C4-2B (cell line): ENCODE results near the gene FOXA1.
A peak's percentile ranks its signal among the peaks of the same experiment; 100 is the strongest.

ENCODE experiments used
- H3K27ac ChIP-seq: fragments of 450-650 bp; 2 replicates; pipeline ENCODE4 v1.5.1; 2017
- CTCF ChIP-seq: fragments of 450-650 bp; conservative IDR thresholded peaks from 2 replicates; pipeline ENCODE4 v1.5.1; 2017; ENCODE audit warnings: mild to moderate bottlenecking
- ZFX ChIP-seq: fragments of 450-650 bp; IDR thresholded peaks from 2 replicates; pipeline ENCODE4 v1.6.1; 2017

FOXA1 gene

DNA sequence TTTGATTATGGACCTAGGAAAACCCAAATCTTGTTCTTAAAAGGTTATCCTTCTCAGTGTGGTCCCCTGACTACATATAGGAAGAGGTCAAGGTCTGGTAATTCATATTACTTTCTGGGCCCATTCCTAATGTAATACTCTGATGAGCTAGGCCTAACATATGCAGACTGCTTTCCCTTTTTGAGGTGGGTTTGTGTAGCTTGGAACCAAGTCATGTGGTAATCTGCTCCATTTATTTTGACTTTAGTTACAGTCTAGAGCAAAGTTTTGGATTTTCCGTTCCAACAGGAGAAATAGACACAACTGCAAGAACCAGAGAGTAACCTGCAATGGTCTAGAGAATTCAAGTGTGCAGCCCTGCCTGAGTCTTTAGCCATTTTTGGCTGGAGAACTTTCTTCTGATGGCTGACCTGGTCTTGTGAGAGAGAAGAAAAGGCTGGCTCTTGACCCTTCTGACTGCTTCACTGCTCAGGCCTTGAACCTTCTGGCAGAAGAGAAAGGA, 22.9 kb upstream of the FOXA1 start:
- no peak overlapping the region for H3K27ac ChIP-seq

DNA sequence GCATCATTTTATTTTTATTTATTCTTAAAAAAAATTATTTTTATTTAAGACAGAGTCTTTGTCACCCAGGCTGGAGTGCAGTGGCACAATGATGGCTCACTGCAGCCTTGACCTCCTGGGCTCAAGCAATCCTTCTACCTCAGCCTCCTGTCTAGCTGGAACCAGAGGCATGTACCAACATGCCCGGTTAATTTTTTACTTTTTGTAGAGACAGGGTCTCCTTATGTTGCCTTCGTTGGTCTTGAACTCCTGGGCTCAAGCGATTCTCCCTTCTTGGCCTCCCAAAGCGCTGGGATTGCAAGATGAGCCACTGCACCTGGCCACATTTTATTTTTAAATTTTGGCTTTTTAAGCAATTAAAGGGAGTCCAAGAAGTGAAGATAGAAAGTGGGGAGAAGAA, 21.8 kb upstream of the FOXA1 start:
- no peak for TF ChIP-seq CTCF
- no peak for TF ChIP-seq ZFX
- H3K27ac ChIP-seq, result no peak overlapping the region; the same call in 1 of the 2 replicates

More for the DNA sequence above, 22.9 kb upstream of the FOXA1 start:
- TF ChIP-seq ZFX, result no peak
- no peak for TF ChIP-seq CTCF

DNA sequence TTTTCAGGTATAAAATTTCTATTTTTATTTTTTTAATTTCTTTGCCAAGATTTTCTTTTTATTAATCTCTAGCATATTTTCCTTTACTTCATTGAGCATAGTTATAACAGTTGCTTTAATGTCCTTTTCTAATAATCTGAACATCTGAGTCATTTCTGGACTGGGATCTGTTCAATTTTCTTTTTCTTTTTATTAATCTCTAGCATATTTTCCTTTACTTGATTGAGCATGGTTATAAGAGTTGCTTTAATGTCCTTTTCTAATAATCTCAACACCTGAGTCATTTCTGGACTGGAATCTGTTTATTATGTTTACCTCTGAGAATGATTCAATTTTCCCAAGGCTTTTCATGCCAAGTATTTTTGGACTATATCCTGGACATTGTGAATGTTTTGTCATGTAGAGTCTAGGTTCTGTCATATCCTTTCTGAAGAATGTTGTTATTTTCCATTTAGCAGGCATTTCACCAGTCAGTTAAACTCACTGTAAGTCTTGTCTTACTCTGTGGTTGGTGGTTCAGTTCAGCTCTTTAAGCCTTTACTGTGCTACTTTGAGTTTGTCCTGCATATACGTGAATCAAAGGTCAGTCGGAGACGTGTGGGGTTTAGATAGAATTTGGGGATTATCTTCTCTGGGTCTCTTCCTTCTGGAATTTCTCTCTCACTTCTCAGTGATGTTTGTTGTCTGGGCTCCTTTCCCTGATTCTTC, 20.7 kb upstream of the FOXA1 start:
- H3K27ac ChIP-seq, result 0 out of 2 replicates have a peak overlapping the region, but pooled peaks have one; percentile 18
- TF ChIP-seq ZFX, result no peak
- TF ChIP-seq CTCF, result no peak

DNA sequence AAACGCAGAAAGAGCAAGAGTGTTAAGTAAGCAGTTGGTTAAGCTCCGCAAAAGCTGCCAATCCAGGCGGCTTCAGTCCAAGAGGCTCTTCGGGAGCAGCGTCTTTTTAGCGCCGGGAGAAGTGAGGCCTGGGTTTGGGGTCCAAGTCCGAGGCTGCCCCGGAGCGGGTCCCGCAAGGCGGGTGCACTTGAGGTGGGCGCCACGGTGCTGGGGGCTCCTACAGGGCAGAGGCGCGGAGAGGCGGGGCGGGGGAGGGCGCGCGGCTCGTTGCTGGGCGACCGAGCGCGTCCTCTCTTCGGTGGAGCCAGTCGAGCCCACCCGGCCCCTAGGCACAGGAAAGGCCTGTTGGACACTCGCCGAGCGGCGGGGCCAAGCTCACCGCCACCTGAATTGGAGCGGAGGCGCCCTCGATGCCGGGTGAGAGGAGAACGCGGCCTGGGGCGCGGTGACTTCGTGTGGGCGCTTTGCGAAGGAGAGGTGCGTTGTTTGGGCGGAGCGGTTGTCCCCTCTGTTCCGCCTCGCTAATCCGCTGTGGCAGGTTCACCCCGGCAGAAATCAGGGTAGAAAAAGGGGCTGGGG, 16.0 kb upstream of the FOXA1 start:
- no peak overlapping the region for H3K27ac ChIP-seq
- no peak for TF ChIP-seq CTCF
- no peak for TF ChIP-seq ZFX

- TF ChIP-seq CTCF (no peak), ZFX (no peak)
These were observed 13.6 kb upstream of the FOXA1 start for GRCh38 chr14:37608649-37609048.

GRCh38 chr14:37606678-37607077, 11.6 kb upstream of the FOXA1 start:
- TF ChIP-seq CTCF, result no peak
- no peak for TF ChIP-seq ZFX
- H3K27ac ChIP-seq, result no peak overlapping the region

More at GRCh38 chr14:37608649-37609048, 13.6 kb upstream of the FOXA1 start:
- no peak overlapping the region for H3K27ac ChIP-seq

DNA sequence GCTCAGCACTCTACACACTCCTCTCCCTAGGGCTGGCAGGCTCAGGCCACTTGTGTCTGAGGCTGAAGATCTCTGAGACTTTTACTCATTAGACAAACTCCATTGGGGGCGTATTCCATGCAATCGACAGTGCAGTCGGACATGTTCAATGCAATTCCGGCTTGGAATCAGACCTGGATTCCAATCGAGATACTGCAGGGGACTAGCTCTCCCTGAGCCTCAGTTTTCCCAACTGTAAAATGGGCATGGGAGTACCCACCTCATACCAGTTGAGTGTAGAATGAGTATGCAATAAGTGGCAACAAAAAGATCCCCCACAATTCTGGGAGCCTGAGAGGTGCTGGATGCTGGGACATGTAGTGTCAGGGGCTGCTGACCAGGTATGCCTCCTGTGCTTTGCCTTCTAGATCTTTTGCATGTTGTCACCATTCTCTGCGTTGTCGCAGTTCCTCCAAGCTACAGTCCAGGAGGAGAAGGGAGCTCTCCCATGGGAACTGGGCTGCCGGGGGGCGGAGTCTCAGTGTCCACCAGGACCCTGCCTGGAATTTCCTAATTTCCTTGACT, 8.7 kb upstream of the FOXA1 start:
- no peak overlapping the region for H3K27ac ChIP-seq
- TF ChIP-seq ZFX (no peak), CTCF (no peak)
